ENCODE results near the gene EMC10. TPM values are rescaled to one million over a fixed set of nuclear protein-coding genes. Genes with fewer than 3 reads are reported as not detected.

Gene EMC10
- total RNA-seq, 1 experiment from 2014 or later = 109 TPM

DNA sequence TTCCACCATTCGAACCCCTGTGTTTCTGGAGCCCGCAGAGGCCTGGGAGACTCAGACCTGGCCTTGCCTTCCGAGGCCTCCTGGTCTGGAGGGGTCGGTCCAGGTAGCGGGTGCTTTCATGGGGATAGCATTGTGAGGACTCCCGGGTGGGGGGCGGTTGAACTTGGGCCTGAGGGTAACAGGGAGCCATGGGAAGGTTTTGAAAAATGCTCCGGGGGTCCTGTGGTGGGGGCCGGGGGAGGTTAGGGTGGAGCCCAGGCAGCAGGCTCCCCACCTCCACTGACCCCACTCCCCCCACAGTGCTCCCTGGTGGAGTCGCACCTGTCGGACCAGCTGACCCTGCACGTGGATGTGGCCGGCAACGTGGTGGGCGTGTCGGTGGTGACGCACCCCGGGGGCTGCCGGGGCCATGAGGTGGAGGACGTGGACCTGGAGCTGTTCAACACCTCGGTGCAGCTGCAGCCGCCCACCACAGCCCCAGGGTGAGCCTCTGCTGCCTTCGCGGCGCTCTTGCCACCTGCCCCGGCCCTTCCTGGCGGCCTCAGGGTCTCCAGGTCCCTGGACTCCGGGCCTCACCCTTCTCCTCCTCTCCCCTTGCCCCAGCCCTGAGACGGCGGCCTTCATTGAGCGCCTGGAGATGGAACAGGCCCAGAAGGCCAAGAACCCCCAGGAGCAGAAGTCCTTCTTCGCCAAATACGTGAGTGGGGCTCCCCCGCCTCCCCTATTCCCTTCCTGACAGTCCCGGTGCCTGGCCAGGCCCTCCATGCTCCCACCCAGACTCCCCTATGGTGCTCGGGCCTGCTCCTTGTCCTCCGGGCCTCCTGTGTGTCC is 4.2 kb downstream of the EMC10 start:
- DNase-seq = no peak
- Histone ChIP-seq H4K20me1 (ENCODE audit: control insufficient read depth, insufficient read depth, insufficient read length) (no peaks in the 10 kb centered on the region), H3K14ac (ENCODE audit: insufficient read depth, low read length) (no peak overlapping the region), H4K5ac (ENCODE audit: insufficient read length, low read depth, low read length) (no peak overlapping the region), H3K4ac (ENCODE audit: low read depth, low read length) (no peak overlapping the region), H4K91ac (ENCODE audit: insufficient read length, low read depth, low read length) (no peak overlapping the region), H4K8ac (replicated peaks; ENCODE audit: insufficient read length, low read depth, low read length) (no peak overlapping the region), H3K27me3 (ENCODE audit: insufficient read depth, low read length) (no peaks in the 10 kb centered on the region), H2BK15ac (ENCODE audit: low read depth, low read length) (no peak overlapping the region), H2BK20ac (ENCODE audit: low read depth, low read length, poor library complexity, severe bottlenecking) (no peak overlapping the region), H2AFZ (ENCODE audit: low read length) (no peak overlapping the region), H2BK120ac (ENCODE audit: low read depth, low read length, poor library complexity, severe bottlenecking) (no peak overlapping the region), H3K79me1 (ENCODE audit: insufficient read depth, low read depth, low read length, poor library complexity, severe bottlenecking) (peaks cover 9% of the 10 kb centered on the region), H2AK5ac (ENCODE audit: insufficient read length, low read length) (no peak overlapping the region), H3K4me2 (ENCODE audit: insufficient read depth, insufficient read length, low read length) (no peak overlapping the region), H3K23me2 (ENCODE audit: insufficient read length, low read depth, low read length, poor library complexity, severe bottlenecking) (no peaks in the 10 kb centered on the region), H2BK5ac (ENCODE audit: insufficient read length, low read length) (no peak overlapping the region), H2BK12ac (ENCODE audit: insufficient read length, low read depth, low read length) (no peak overlapping the region), H3K9me3 (ENCODE audit: control insufficient read depth, low read depth, low read length) (peaks cover 7% of the 10 kb centered on the region), H3K18ac (ENCODE audit: insufficient read length, low read depth, low read length) (no peak overlapping the region), H3K27ac (ENCODE audit: insufficient read length, low read depth, low read length) (no peak overlapping the region), H3K4me1 (ENCODE audit: insufficient read depth, low read length) (peaks cover 4% of the 10 kb centered on the region; the same call in 1 of the 2 replicates), H3K79me2 (ENCODE audit: insufficient read depth, low read length) (peaks cover 5% of the 10 kb centered on the region; the same call in 1 of the 2 replicates), H3K56ac (ENCODE audit: insufficient read length, low read depth, low read length) (no peak overlapping the region), H3T11ph (ENCODE audit: low read length) (no peak overlapping the region), H3K23ac (ENCODE audit: insufficient read length, low read depth, low read length) (no peak overlapping the region), H3K9ac (ENCODE audit: extremely low read depth, insufficient read length, low read length) (no peak overlapping the region)
- peaks cover 20 to 32% of the 10 kb centered on the region in 2 experiments for H3K9me3 Mint-ChIP-seq
- H3K4me1 Mint-ChIP-seq = peaks cover 8 to 18% of the 10 kb centered on the region in 2 experiments
- H3K27ac Mint-ChIP-seq = no peak overlapping the region
- peaks cover 9% of the 10 kb centered on the region for H3K27me3 Mint-ChIP-seq (ENCODE audit: low read depth)
- H3K4me3 Mint-ChIP-seq = no peak overlapping the region
- TF ChIP-seq CTCF (conservative IDR thresholded peaks at IDR 0.05) = no peak
- no CpG with 5 or more reads among the region's 37 CpGs for WGBS (ENCODE audit: extremely low coverage, insufficient read length, low lambda C conversion rate)
- peaks cover 52 to 66% (median 64%) of the 10 kb centered on the region in 3 experiments for H3K36me3 Mint-ChIP-seq (ENCODE audit: insufficient read depth in 1 of 3, low read depth in 3 of 3)
